K562 (cell line): ENCODE data around the gene MYG1. TPM values are rescaled to one million over a fixed set of nuclear protein-coding genes. Genes with fewer than 3 reads are reported as not detected.

Source experiments
- CCNT2 ChIP-seq: IDR thresholded peaks from 2 replicates; pipeline ENCODE4 v1.6.1; 2011; ENCODE audit warnings: borderline replicate concordance, low read depth, mild to moderate bottlenecking, moderate library complexity, mixed read lengths, low read length; ENCODE audit not compliant: insufficient read length; ENCODE audit errors: extremely low read depth
- CHD1 ChIP-seq: fragments of 200-600 bp; sonication (generic); IDR thresholded peaks from one replicate; pipeline ENCODE4 v1.6.1; 2012; ENCODE audit warnings: mild to moderate bottlenecking, moderate library complexity, low read length, inconsistent platforms
- ERF ChIP-seq: fragments of 450-650 bp; formaldehyde crosslinking; IDR thresholded peaks from 2 replicates; pipeline ENCODE4 v1.4.0; 2020; ENCODE audit warnings: mild to moderate bottlenecking, mixed read lengths
- ETV1 ChIP-seq: fragments of 450-650 bp; conservative IDR thresholded peaks from 2 replicates; pipeline ENCODE4 v1.6.1; 2016; ENCODE audit warnings: missing genetic modification characterization, control low read depth, low read depth, missing compliant biosample characterization
- EWSR1 ChIP-seq: fragments of 450-650 bp; IDR thresholded peaks from 2 replicates; pipeline ENCODE4 v1.6.1; 2018; ENCODE audit warnings: borderline replicate concordance, mild to moderate bottlenecking, low read depth, moderate library complexity; ENCODE audit not compliant: partially characterized antibody
- MIER1 ChIP-seq: fragments of 450-650 bp; IDR thresholded peaks from 2 replicates; pipeline ENCODE4 v1.6.1; 2016; ENCODE audit warnings: antibody characterized with exemption, mild to moderate bottlenecking, low read depth
- NFATC3 ChIP-seq: fragments of 450-650 bp; IDR thresholded peaks from 2 replicates; pipeline ENCODE4 v1.6.1; 2017; ENCODE audit warnings: mild to moderate bottlenecking
- PHB2 ChIP-seq: fragments of 450-650 bp; IDR thresholded peaks from 2 replicates; pipeline ENCODE4 v1.6.1; 2017; ENCODE audit warnings: low read depth
- POLR2AphosphoS5 ChIP-seq: IDR thresholded peaks from 2 replicates; pipeline ENCODE4 v1.6.1; 2011; ENCODE audit warnings: mild to moderate bottlenecking, low read depth, low read length, moderate library complexity; ENCODE audit not compliant: control insufficient read depth, insufficient read depth
- PRMT5 ChIP-seq: sonication (generic); formaldehyde crosslinking; IDR thresholded peaks from 2 replicates; pipeline ENCODE4 v1.5.0; 2020; ENCODE audit warnings: missing genetic modification reagents
- SRSF7 ChIP-seq: fragments of 200-400 bp; formaldehyde crosslinking; optimal IDR thresholded peaks from 2 replicates; pipeline ENCODE3; 2017; ENCODE audit warnings: mild to moderate bottlenecking, low read depth, low read length
- TAF7 ChIP-seq: fragments of 450-650 bp; IDR thresholded peaks from 2 replicates; pipeline ENCODE4 v1.6.1; 2016; ENCODE audit warnings: missing genetic modification characterization, missing compliant biosample characterization
- THRB ChIP-seq: fragments of 450-650 bp; formaldehyde crosslinking; conservative IDR thresholded peaks from 2 replicates; pipeline ENCODE4 v1.4.0; 2022; ENCODE audit warnings: mild to moderate bottlenecking, missing genetic modification characterization
- XRCC5 ChIP-seq: fragments of 200-400 bp; formaldehyde crosslinking; IDR thresholded peaks from 2 replicates; pipeline ENCODE4 v1.6.1; 2017; ENCODE audit warnings: low read depth, mild to moderate bottlenecking, low read length
- ZNF143 ChIP-seq: sonication (generic); formaldehyde crosslinking; IDR thresholded peaks from 2 replicates; pipeline ENCODE4 v1.9.0; 2022; ENCODE audit warnings: mild to moderate bottlenecking, missing genetic modification reagents
- ZNF717 ChIP-seq: fragments of 250-450 bp; sonication (Bioruptor Pico); IDR thresholded peaks from 2 replicates; pipeline ENCODE4 v1.5.0; 2021
- polyA plus RNA-seq, 8 experiments: library from polyadenylated mRNA; depleted of rRNA in 4 of 8; stranded (reverse) in 5 of 8; unstranded in 3 of 8; fragments of >200 nt; fragmentation: Nextera tagmentation in 2 of 8; fragmentation: Illumina TruSeq in 1 of 8; extraction: Ambion mirVana in 2 of 8; extraction: Trizol in 1 of 8; gene quantifications; 2 replicates each; pipeline versions ENCODE4 v1.2.1 to v1.2.3, GENCODE V29; 2011 to 2014; ENCODE audit warnings: inconsistent platforms in 1 of 8, missing spikeins in 1 of 8
- total RNA-seq, 7 experiments: library from RNA; depleted of rRNA in 6 of 7; stranded (reverse); fragments of >200 nt in 6 of 7; fragmentation: Illumina TruSeq in 2 of 7; extraction: Trizol in 2 of 7; gene quantifications; 2 replicates each; pipeline versions ENCODE4 v1.2.1 to v1.2.3, GENCODE V29; 2011 to 2021; ENCODE audit warnings: low replicate concordance in 1 of 7
- TF ChIP-seq, protein P1 (sequence below), 2 experiments: IDR thresholded peaks; 2 replicates each; pipeline ENCODE4 v1.6.1; 2011; ENCODE audit warnings: borderline replicate concordance in 1 of 2, control low read depth in 1 of 2, low read depth in 1 of 2, low read length in 1 of 2, mild to moderate bottlenecking in 1 of 2, mixed read lengths in 1 of 2, moderate library complexity in 1 of 2; ENCODE audit not compliant: insufficient read depth in 1 of 2, insufficient read length in 1 of 2, poor library complexity in 1 of 2, severe bottlenecking in 1 of 2; ENCODE audit errors: extremely low read depth in 1 of 2
- TF ChIP-seq, protein P2 (sequence below): fragments of 450-650 bp; IDR thresholded peaks from 2 replicates; pipeline ENCODE4 v1.6.1; 2017; ENCODE audit warnings: antibody characterized with exemption, mild to moderate bottlenecking
- TF ChIP-seq, protein P3 (sequence below): fragments of 450-650 bp; IDR thresholded peaks from 2 replicates; pipeline ENCODE4 v1.6.1; 2014; ENCODE audit warnings: low read depth, mild to moderate bottlenecking, moderate library complexity, borderline replicate concordance

Gene MYG1
- total and polyA plus RNA-seq, 9 of the 15 experiments (the other 6 are each of a cell fraction or from before 2014, with no cell fraction given), result 0.45 to 5.6 (median 2.1) TPM

DNA sequence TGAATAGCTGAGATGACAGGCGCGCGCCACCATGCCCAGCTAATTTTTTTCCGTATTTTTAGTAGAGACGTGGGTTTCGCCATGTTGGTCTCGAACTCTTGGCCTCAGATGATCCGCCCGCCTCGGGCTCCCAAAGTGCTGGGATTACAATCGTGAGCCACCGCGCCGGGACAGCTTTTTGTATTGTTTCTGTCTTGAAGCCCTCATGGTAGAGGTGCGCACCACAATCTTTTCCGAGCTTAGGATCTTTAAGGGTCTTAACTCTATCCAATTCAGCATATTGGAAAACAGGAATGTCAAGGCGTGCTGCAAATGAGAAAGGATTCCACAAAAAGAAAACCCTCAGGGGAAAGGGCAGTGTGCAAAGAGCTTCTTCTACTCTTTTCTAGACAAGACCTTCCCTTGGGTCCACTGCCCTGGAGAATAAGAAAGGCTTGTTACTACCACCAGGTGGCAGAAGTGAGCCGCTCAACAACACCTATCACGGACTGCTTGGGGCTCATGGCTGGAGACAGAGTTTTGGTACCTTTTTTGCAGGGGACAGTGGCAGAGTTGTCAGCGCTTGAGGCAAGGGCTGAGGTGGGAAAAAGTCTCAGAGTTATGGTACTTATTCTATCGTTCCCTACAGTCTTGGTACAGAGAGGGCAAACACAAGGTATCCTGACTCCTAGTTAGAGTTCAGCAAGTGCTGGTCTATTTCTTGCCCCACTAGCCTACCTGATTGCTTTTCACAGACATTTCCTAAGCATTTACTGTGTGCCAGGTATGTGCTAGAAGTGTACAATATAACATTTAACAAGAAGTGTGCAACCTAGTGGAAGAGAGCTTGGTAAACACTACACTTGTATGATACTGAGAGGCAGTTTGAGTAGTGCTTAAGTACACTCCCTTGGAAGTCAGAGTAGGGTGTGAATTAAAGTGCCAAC, 53.1 kb downstream of the MYG1 start (continued):
- TF ChIP-seq, protein P1, sequence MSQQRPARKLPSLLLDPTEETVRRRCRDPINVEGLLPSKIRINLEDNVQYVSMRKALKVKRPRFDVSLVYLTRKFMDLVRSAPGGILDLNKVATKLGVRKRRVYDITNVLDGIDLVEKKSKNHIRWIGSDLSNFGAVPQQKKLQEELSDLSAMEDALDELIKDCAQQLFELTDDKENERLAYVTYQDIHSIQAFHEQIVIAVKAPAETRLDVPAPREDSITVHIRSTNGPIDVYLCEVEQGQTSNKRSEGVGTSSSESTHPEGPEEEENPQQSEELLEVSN (IDR thresholded peaks at IDR 0.05; ENCODE audit: borderline replicate concordance in 1 of 2, extremely low read depth in 1 of 2, insufficient read depth in 1 of 2, insufficient read length in 1 of 2, low read depth in 1 of 2, low read length in 1 of 2, poor library complexity in 1 of 2, severe bottlenecking in 1 of 2), result peak in 1 of 2 experiments; percentile 53
- no peak for TF ChIP-seq PHB2
- TF ChIP-seq TAF7 (tag), result no peak
- no peak for TF ChIP-seq PRMT5
- TF ChIP-seq POLR2AphosphoS5, result no peak
- no peak for TF ChIP-seq MIER1
- no peak for TF ChIP-seq ETV1 (tag)
- TF ChIP-seq, protein P2, sequence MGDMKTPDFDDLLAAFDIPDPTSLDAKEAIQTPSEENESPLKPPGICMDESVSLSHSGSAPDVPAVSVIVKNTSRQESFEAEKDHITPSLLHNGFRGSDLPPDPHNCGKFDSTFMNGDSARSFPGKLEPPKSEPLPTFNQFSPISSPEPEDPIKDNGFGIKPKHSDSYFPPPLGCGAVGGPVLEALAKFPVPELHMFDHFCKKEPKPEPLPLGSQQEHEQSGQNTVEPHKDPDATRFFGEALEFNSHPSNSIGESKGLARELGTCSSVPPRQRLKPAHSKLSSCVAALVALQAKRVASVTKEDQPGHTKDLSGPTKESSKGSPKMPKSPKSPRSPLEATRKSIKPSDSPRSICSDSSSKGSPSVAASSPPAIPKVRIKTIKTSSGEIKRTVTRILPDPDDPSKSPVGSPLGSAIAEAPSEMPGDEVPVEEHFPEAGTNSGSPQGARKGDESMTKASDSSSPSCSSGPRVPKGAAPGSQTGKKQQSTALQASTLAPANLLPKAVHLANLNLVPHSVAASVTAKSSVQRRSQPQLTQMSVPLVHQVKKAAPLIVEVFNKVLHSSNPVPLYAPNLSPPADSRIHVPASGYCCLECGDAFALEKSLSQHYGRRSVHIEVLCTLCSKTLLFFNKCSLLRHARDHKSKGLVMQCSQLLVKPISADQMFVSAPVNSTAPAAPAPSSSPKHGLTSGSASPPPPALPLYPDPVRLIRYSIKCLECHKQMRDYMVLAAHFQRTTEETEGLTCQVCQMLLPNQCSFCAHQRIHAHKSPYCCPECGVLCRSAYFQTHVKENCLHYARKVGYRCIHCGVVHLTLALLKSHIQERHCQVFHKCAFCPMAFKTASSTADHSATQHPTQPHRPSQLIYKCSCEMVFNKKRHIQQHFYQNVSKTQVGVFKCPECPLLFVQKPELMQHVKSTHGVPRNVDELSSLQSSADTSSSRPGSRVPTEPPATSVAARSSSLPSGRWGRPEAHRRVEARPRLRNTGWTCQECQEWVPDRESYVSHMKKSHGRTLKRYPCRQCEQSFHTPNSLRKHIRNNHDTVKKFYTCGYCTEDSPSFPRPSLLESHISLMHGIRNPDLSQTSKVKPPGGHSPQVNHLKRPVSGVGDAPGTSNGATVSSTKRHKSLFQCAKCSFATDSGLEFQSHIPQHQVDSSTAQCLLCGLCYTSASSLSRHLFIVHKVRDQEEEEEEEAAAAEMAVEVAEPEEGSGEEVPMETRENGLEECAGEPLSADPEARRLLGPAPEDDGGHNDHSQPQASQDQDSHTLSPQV, result peak; percentile 80
- TF ChIP-seq ZNF143 (CRISPR knock-in tag), result no peak
- no peak for TF ChIP-seq SRSF7
- no peak for TF ChIP-seq ERF (CRISPR knock-in tag)
- TF ChIP-seq, protein P3, sequence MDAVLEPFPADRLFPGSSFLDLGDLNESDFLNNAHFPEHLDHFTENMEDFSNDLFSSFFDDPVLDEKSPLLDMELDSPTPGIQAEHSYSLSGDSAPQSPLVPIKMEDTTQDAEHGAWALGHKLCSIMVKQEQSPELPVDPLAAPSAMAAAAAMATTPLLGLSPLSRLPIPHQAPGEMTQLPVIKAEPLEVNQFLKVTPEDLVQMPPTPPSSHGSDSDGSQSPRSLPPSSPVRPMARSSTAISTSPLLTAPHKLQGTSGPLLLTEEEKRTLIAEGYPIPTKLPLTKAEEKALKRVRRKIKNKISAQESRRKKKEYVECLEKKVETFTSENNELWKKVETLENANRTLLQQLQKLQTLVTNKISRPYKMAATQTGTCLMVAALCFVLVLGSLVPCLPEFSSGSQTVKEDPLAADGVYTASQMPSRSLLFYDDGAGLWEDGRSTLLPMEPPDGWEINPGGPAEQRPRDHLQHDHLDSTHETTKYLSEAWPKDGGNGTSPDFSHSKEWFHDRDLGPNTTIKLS, result no peak
- no peak for TF ChIP-seq XRCC5
- TF ChIP-seq NFATC3, result no peak
- no peak for TF ChIP-seq EWSR1
- no peak for TF ChIP-seq CCNT2
- no peak for TF ChIP-seq ZNF717
- TF ChIP-seq THRB (CRISPR knock-in tag), result no peak
- no peak for TF ChIP-seq CHD1
